ENCODE data around the gene GABARAPL1.
"Not testable (repeated sequence)": the region's sequence is repeated elsewhere in the genome, so short reads cannot be mapped to it uniquely, and the experiment has no call there.

GABARAPL1 gene

GRCh38 chr12:10204495-10204894 is 8.2 kb upstream of the GABARAPL1 start:
- DNase-seq = not testable (repeated sequence)

DNA sequence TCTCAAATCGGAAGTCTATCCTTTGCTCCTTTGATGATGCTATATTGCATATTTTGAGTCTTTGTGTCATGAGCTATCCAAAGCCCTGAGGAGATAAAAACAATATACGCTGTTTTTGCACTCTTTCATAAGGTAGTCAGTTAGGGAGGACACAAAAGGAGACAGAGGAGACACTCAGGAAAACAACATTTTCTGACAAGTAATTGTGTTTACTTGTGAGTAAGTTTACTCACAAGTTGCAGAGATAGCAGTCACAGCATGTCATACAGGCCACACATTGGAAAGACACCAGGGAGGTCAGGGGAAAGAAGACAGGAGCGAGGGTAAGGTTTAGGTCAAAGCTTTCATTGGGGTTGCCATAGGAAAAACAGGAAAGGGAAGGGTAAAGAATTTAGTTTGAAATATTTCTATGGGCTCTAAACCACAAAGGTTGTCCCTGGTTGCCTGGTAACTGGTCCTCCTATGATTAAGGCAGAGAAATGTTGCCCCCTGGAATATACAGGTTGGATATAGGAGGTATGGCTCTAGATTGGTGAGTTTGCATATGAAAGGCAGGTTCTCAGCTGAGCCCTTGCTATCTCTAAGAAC is 7.4 kb upstream of the GABARAPL1 start:
- no peak for DNase-seq

DNA sequence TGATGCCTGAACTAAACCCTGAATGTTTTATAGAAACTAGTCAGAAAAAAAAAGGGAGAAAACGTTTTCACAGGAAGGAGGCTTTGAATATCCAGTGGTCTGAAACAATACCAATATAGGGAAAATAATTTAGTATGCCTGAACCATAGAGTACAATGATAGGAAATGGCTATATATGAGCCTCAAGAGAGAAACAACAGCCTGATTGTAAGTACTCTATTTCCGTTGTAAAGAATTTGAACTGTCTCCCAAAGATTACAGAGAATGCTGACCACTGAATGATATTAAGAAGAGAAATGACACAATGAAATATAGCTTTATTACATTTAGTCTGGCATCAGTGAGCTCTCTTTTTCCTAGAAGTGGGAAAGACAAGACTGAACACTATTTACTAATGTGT is 5.5 kb upstream of the GABARAPL1 start:
- no peak for DNase-seq

GRCh38 chr12:10210225-10210624 is 2.5 kb upstream of the GABARAPL1 start:
- DNase-seq = no peak

- DNase-seq = no peak
These were observed 1.4 kb upstream of the GABARAPL1 start for GRCh38 chr12:10211101-10211939.

GRCh38 chr12:10211940-10212738 is 538 bp upstream of the GABARAPL1 start:
- peak; percentile 76 for DNase-seq

- DNase-seq = no peak
These were observed 775 bp downstream of the GABARAPL1 start for GRCh38 chr12:10213168-10214135.

- DNase-seq = no peak
These were observed 1.6 kb downstream of the GABARAPL1 start for GRCh38 chr12:10214136-10214894.

- DNase-seq = no peak
These were observed 2.2 kb downstream of the GABARAPL1 start for GRCh38 chr12:10214895-10215267.

DNA sequence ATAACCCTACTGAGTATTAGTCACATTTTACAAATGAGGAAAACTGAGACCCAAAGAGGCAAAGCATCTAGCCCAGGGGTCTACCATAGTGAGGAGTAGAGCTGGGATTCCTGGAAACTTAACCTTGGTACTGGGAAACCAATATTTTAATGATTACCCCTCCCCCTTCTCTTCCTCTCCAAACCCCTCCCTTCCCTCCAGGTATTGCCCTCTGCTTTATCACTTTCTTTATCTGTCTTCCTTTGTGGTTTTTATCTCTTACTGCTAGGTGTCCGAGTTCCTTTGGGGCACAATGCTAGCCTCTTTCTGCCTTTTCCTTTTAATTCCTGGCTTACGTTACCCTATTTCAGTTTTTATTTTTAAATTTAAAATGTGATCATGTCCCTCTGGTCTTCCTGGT is 2.8 kb downstream of the GABARAPL1 start:
- no peak for DNase-seq

DNA sequence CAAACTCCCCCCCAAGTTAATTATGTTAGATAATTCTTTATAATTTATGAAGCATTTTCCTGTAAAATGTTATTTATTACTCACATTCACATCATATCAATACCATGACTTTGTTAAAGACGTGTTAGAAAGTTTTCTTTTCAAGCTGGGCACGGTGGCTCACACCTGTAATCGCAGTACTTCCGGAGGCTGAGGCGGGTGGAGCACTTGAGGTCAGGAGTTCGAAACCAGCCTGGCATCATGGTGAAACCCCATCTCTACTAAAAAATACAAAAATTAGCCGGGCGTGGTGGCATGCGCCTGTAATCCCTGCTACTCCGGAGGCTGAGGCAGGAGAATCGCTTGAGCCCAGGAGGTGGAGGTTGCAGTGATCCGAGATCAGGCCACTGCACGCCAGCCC is 3.3 kb downstream of the GABARAPL1 start:
- not testable (repeated sequence) for DNase-seq

GRCh38 chr12:10218021-10218420 is 5.3 kb downstream of the GABARAPL1 start:
- no peak for DNase-seq

- DNase-seq = no peak
These were observed 7.9 kb downstream of the GABARAPL1 start for GRCh38 chr12:10220398-10221077.

DNA sequence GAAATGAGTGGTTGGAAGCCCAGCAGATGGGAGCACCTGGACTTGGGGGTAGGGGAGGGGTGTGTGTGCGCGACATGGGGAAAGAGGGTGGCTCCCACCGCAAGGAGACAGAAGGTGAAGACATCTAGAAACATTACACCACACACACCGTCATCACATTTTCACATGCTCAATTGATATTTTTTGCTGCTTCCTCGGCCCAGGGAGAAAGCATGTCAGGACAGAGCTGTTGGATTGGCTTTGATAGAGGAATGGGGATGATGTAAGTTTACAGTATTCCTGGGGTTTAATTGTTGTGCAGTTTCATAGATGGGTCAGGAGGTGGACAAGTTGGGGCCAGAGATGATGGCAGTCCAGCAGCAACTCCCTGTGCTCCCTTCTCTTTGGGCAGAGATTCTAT is 9.2 kb downstream of the GABARAPL1 start:
- no peak for DNase-seq

- DNase-seq = no peak
These were observed 10.5 kb downstream of the GABARAPL1 start for GRCh38 chr12:10223208-10223607.

DNA sequence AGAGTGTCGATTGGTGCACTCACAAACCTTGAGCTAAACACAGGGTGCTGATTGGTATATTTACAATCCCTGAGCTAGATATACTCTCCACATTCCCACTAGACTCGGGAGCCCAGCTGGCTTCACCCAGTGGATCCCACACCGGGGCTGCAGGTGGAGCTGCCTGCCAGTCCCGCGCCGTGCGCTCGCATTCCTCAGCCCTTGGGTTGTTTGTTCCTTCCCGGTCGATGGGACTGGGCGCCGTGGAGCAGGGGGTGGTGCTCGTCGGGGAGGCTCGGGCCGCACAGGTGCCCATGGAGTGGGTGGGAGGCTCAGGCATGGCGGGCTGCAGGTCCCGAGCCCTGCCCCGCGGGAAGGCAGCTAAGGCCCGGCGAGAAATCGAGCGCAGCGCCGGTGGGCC is 12.7 kb downstream of the GABARAPL1 start:
- DNase-seq = not testable (repeated sequence)

- DNase-seq = no peak
These were observed 13.4 kb downstream of the GABARAPL1 start for GRCh38 chr12:10226086-10226485.

DNA sequence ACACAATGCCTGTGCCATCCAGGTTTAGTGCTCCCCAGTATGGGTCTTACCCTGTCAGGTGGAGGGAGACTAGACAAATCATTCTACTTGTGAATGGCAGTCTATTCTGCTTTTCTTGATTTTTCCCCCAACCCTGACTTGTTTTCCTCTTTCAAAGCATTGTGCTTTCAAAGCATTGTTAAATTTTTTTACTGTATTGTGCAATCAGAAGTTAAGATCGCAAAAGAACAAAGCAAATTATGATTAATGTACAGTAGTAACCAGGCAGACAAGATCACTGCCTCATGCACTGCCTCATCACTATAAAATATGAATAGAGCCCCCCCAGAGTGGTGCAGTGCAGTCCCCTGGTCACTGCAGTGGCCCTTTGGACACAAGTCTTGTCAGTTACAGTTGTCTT is 14.1 kb downstream of the GABARAPL1 start:
- DNase-seq = no peak

GRCh38 chr12:10227648-10228047 is 15.0 kb downstream of the GABARAPL1 start:
- no peak for DNase-seq

DNA sequence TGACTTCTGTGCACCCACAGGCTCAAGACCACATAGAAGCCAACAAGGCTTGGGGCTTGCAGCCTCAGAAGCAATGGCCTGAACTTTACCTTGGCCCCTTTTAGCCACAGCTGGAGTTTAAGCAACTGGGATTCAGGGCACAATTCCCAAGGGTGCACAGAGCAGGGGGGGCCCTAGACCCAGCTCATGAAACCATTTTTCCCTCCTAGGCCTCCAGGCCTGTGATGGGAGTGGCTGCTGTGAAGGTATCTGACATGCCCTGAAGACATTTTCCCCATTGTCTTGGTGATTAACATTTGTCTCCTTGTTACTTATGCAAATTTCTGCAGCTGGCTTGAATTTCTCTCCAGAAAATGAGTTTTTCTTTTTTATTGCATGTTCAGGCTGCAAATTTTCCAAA is 21.9 kb downstream of the GABARAPL1 start:
- DNase-seq = no peak
